Renal cortical epithelial cell (primary cell): Measurements from ENCODE around the gene MTMR3. TPM values are rescaled to one million over a fixed set of nuclear protein-coding genes. Genes with fewer than 3 reads are reported as not detected.
A peak's percentile ranks its signal among the peaks of the same experiment; 100 is the strongest.
"Not testable (repeated sequence)": the region's sequence is repeated elsewhere in the genome, so short reads cannot be mapped to it uniquely, and the experiment has no call there.

ENCODE experiments used
- DNase-seq: peaks from one replicate; pipeline ENCODE4 v3.0.0-alpha.2; 2011; ENCODE audit warnings: low read depth
- total RNA-seq: library from RNA; depleted of rRNA; stranded (reverse); fragments of >200 nt; gene quantifications from 2 replicates; pipeline ENCODE4 v1.2.3, GENCODE V29; 2014

The MTMR3 gene
- 33.3 and 77.7 TPM in 2 replicates for total RNA-seq

DNA sequence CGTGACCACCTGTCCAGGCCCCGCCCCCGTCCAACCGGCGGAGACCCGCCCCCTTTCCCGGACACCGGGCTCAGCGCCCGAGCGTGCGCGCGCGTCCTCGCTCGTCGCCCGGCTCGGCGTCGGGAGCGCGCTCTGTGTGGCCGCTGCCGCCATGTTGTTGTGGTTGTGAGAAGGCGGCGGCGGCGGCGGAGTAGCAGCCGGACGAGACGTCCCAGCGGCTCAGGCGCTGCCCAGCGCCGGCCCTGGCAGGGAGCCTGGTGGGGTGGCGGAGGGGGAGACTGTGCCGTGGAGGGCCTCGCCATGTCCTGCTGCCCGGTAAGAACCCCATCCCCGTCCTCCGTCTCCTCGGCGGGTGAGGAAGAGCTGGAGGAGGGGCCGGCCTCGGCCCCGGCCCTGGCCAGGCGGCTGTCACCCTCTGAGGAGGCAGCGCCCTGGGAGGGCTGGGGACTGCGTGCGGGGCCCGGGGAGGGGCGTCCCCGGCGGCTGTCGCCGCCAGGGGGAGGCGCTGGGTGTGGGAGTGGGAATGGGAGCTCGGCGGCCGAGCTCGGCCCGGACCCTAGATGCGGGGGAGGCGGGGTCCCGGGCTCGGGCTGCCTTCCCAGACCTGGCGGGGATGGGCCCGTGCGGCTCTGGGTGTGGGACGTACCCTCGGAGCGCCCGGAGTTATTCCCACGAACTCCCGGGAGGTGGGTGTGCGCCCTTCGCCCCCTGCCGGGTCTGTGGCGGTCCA is at the start of gene MTMR3:
Gene MTMR3 (plus strand): TSS at position 130 of the 730 bp plus-strand sequence. CDS start 87,886 bp downstream, outside the sequence.
- peak; percentile 58 for DNase-seq

DNA sequence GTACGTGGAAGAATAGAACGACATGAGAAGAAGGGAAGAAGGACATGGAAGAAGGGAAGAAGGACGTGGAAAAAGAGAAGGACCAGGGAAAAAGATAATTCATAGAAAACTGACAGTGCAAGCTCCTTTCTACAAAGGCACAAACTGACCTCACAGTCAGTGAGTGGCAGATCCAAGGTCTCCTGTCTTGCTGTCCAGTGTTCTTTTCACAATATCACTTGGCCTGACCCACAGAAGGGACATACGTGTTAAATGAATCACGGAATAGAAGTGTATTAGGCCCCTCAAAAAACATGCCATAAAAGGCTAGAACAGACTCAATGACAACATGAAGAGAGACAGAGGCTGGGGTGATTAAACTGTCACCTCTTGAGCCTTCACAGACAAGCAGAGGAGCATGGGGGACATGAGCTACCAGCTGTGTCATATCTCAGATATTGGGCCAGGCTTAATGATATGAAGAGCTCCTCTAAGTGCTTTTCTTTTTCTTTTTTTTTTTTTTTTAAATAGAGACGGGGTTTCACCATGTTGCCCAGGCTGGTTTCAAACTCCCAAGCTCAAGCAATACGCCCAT is 49.5 kb upstream of the MTMR3 start:
- DNase-seq, result no peak

DNA sequence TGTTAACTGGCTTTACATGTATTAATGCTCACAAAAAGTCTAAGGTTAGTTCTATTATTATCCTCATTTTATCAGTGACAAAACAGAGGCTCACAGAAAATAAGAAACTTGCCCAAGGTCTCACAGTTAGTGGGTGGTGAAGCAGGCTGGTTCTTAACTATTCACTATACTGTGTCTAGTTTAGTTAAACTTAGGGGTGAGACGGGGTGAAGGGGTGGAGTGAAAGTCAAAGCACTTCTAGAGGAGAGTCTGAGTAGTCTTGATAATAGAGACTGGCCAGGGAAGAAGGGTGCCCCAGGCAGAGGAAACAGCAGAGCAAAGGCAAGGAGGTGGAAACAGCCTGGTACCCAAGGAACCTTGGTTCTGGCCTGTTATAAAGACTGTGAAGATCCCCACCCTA is 48.9 kb upstream of the MTMR3 start:
- no peak for DNase-seq

DNA sequence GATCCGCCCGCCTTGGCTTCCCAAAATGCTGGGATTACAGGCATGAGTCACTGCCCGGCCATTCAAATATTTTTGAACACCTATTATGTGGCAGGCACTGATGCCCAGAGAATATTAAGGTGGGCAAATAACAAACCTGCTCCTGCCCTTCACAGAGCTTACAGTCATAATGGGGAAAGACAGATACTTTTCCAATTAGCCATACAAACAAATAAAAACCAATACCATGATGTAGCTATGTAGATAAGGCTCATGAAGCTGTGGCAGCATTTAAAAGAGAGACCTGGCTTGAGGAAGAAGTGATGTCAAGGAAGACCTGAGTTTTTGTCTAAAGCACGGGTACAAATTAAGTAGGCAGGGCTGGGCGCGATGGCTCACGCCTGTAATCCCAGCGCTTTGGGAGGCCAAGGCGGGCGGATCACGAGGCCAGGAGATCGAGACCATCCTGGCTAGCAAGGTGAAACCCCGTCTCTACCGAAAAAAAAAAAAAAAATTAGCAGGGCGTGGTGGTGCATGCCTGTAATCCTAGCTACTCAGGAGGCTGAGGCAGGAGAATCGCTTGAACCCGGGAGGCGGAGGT is 46.1 kb upstream of the MTMR3 start:
- DNase-seq, result not testable (repeated sequence)

DNA sequence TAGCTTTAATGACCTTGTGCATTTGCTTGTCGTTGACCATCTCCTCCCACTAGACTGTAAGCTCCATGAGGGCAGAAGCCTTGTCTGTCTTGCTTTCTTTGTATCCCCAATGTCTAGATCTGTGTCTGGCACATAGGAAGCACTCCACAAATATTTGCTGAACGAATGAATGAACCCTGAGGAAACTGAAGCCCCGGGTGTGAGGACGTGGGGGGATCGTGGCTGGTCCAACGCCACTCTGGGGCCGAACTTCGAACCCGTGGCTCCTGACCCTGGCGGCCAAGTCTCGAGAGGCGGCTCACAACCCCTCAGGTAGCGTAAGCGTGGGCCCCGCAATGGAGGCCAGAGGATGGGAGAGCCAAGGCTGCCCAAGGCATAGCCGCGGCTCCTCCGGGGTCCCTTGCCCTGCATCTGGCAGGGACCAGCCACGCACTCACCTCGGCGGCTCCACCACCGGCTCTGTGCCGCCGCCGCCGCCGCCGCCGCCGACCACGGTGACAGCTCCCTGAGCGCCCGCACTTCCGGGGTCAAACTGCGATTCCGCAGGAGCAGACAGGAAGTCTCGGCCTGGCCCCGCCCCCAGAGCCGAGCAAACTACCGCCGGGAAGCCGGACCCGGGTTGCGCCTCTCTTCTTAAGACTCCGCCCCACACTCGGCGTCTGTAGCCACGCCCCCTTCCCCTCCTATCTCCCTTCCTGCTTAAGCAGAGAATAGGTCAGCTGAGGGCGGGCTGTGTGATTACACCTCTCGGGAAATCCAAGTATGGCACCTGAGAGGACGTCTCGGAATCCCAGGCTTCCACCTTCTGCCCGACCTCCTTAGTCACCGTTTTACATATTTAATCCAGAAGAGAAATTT is 45.0 kb upstream of the MTMR3 start, which contains the start of gene ASCC2:
Gene ASCC2 (minus strand): TSS at position 534 of the 858 bp plus-strand sequence. CDS start 5,949 bp downstream, outside the sequence.
- DNase-seq, result peak; percentile 94

DNA sequence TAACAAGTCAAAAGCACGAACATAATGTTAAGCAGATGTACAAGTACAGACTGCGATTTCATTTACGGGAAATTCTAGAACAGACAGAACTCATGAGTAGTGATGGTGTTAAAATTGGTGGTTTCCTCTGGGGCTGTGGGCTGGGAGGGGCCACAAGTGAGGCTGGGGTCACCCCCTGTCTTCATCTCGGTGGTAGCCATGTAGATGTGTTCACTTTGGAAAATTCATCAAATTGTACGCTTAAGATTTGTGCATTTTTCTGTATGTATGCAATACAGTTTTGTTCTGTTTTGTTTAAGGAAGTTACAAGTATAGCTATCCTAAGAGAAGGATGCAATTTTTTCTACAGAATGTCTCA is 44.4 kb upstream of the MTMR3 start:
- no peak for DNase-seq

DNA sequence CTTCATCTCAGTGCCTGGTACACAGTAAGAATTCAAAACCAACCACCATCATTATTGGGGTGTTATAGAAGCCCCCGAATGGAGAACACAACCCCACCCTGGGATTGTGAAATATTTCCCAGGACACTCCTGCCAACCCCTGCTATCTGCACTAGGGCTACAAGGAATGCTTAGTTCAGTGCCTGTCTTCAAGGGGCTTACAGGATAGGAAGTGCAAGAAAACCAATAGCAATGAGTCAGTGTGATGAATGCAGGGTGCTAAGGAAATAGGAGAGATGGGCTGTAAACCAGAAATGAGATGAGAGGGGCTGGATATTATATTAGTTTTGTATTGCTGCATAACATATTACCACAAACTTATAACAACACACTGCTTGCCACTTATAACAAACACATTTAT is 43.9 kb upstream of the MTMR3 start:
- DNase-seq, result no peak

DNA sequence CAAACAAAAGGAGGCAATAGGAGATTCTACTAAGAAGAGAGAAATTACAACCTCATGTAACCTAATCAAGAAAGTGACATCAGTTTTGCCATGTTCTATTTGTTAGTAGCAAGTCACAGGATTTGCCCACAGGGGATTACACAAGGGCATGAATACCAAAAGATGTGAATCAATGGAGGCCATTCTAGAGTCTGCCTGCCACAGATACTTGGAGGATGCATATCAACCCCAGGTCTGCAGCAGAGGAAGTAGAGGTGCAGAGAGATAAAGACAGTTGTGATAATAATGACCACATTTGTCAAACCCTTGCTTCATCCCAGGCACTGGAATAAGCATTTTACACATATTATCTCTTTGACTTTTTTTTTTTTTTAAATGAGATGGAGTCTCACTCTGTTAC is 42.5 kb upstream of the MTMR3 start:
- DNase-seq, result peak; percentile 17

DNA sequence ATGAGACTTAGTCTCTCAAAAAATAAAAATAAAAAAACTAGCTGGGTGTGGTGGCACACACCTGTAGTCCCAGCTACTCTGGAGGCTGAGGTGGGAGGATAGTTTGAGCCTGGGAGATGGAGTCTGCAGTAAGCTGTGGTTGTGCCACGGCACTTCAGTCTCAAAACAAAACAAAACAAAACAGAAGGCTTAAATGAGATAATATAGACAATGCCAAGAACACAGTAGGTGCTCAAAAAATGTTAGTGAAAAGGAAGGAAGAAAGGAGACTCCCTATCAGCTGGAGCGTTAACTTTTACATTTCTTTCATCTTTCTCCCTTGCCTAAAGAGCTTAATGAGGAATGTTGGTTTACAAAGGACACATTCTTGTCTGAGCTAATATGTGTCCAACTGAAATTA is 40.8 kb upstream of the MTMR3 start:
- DNase-seq, result no peak

DNA sequence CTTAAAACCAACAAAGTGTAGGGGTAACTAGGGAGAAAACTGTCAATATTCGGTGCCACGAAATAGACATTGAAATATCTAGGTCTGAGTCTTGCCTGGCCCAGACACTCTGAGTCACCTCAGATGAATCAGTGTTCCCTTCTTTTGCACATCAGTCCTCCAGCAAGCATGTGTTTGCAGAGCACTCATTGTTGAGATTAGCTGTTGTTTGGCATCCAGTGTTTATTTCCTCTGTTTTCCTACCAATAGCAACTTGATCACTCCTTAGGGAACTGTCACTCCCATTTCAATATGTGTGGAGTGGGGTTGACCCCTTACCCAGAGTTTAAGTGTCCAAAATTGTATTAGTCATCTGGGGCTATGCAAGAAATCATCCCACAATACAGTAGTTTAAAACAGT is 40.2 kb upstream of the MTMR3 start:
- peak; percentile 96 for DNase-seq

DNA sequence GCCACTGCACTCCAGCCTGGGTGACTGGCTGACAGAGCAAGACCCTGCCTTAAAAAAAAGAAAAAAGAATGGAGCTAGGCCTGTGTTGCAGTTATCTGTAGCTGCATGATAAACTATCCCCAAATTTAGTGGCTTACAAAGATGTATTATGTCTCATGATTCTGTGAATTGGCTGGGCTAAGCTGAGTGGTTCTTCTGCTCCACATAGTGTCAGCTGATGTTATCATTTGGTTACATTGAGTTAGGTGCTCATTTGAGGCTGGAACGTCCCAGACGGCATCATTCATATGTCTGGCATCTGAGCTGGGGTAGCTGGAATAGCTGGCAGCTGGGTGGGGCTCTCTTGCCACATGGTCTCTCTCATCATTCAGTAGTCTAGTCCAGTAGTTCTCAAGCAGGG is 36.7 kb upstream of the MTMR3 start:
- DNase-seq, result no peak

DNA sequence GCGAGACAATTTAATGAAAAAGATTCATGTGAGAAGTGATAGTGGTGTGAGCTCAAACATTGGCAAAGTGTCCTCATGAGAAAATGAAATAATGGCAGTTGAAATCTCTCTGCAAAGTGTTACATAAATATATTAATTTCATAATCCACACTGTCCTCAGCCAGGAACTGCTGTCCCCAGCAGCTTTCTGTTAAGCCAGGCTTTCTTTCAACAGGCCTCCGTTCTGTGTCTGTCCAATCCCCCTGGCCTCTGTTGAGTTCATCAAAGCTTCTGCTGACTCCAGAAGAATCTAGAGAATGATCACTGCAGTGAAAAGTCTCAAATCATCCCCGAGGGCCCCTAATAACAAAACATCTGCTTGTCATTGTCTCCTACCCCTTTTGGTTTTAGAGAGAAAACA is 34.9 kb upstream of the MTMR3 start:
- DNase-seq, result no peak

DNA sequence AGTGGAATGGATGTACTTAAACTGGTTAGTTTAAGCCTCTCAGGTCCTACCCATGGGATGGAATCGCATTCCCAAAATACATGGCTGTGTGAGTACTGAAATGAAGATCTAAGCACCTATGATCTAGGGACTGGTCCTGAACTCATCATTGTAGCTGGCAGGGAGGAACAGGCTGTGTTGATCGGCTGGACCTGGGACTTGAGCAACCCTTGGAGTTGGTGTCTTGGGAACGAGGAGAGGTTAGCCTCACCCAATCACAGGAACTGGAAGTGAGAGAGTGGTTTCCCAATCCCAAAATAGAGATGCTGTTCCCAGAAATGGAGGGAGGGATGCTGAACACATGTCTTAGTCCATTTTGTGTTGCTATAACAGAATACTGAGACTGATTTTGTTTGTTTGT is 28.5 kb upstream of the MTMR3 start:
- no peak for DNase-seq

DNA sequence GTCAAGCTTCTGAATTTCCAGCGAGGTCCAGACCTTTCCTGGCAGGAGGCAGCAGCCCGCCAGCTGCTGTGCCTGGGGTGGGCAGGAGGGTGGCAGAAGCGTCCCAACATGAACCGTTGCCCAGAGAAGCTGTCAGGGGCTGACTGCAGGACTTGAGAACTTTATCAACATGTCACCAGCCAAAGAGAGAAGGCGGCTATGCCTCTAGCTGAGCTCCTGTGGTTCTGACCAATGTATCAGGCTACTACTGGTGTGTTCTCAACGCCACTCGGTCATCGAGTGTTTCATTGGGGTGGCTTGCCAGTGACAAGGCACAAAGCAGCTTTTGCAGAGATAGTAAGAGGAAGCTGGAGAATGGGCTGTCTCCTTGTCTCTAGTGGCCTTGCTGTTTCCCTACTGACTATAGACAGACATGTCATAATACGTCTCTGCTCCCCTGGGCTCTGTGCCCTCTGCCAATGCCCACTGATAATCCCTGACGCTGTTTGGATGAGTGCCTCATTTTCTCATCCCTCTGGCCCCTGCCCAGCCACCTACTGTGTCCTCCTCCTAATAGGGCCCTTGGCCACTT is 27.3 kb upstream of the MTMR3 start:
- no peak for DNase-seq

DNA sequence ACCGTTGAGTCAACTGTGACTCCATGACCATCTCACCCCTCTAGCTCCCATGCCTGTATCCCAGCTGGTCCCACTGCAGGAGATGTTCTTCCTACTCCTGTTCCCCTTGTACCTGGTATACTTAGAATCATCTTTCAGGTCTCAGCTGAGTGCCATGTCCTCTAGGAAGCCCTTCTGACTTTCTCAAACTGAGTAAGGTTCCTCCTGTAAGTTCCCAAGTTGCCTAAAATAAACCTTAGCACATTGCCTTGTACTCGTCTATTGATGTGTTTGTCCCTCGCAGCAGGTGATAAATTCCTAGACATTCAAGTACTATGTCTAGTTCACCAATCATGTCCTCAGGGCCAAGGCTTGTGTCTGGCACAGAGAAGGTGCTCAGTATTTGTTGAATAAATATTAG is 26.5 kb upstream of the MTMR3 start:
- no peak for DNase-seq

DNA sequence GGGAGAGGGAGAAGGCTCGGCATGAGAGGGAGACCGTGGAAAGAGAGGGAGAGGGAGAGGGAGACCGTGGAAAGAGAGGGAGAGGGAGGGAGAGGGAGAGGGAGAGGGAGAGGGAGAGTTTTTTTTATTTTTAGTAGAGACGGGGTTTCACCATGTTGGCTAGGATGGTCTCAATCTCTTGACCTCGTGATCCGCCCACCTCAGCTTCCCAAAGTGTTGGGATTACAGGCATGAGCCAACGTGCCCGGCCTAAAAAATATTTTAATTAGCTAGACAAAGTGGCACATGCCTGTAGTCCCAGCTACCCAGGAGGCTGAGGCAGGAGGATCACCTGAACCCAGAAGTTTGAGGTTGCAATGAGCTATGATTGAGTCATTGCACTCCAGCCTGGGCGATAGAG is 23.9 kb upstream of the MTMR3 start:
- DNase-seq, result not testable (repeated sequence)

DNA sequence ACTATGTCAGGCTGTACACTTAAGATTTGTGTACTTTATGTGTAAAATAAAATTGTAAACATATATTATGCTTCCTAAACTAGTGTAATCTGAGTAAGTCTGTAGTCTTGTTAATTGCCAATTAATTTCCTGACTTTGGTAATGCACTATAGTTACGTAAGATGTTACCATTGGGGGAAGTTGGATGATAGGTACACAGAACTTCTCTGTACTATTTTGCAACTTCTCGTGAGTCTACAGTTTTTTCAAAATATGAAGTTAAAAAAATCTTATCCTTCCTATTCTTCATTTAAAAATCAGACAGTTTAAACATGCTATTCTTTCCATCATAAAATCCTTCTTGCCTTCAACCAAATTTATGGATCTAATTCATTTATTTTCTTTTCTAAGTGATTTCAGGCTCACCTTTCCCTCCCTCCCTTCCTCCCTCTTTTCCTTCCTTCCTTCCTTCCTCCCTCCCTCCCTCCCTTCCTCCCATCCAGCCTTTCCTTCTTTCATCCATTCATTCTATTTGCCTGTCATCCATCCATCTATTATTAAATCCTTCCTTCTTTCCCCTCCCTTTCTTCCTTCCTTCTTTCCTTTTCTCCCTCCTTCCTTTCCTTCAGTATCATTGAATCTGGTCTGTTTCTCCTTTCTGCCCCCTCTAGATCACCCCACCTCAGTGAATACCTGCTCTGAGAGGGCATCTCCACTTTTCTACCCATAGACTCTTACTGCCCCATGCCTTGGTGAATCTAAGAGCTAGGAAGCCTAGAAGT is 22.8 kb upstream of the MTMR3 start:
- no peak for DNase-seq

DNA sequence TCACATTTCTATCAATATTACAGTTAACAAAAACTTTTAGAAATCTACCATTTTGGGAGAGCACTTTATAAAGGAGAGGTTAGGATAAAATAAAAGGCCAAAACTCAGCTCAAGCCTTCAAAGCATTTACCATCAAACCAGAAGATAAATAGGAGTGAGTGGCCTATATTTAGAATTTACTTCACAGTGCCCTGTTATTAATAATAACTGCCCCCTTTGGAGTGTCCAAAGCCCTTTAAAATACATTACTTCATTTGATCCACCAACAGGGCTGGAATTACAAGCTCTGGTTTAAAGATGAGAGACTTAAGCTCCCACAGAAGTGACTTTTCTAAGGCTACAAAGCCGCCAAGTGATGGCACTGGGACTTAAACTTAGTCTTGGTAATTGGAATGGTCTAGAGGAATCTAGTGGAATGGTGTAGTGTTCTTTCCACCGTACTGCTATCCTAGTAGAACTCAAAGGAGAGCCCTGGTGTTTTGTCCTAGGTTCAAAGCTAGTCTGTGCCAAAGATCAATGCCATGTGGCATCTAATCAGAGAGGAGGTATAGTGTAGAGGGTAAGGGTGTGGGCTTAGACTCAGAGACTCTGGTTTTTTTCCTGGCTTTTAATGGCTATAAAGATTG is 21.2 kb upstream of the MTMR3 start:
- DNase-seq, result no peak

DNA sequence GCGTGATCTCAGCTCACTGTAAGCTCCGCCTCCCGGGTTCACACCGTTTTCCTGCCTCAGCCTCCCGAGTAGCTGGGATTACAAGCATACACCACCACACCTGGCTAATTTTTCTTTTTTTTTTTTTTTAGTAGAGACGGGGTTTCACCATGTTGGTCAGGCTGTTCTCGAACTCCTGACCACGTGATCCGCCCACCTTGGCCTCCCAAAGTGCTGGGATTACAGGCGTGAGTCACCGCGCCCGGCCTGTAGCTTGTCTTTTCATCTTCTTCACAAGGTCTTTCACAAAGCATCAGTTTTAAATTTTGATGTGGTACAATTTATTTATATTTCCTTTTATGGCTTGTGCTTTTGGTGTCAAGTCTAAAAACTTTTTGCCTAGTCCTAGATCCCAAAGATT is 17.4 kb upstream of the MTMR3 start:
- DNase-seq, result not testable (repeated sequence)

DNA sequence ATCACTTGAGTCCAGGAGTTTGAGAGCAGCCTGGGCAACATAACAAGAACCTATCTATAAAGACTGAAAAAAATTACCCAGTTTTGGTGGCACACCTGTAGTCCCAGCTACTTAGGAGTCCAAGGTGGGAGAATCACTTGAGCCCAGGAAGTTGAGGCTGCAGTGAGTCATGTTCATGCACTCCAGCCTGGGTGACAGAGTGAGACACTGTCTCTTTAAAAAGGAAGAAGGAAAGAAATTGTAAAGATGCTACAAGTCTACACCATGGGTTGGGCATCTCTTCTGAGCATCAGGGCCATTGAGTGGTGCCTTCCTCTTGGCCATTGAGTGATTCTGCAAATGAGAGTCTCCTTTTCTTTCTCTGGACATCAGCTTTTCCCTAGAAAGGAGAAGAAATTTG is 15.7 kb upstream of the MTMR3 start:
- no peak for DNase-seq

DNA sequence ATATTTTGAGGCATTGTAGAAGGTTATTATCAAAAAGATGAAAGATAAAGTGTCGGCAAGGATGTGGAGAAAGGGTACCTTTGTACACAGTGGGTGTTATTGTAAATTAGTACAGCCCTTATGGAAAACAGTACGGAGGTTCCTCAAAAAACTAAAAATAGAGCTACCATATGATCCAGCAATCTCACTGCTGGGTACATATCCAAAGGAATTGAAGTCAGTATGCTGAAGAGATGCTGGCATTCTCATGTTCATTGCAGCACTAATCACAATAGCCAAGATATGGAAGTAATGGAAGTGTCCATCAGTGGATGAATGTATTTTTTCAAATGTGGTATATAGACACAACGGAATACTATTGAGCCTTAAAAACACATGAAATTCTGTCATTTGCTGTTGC is 15.1 kb upstream of the MTMR3 start:
- no peak for DNase-seq
